GM12865 (cell line): ENCODE data around the gene DTNB.

Experiments
- DNase-seq: peaks from one replicate; pipeline ENCODE4 v3.0.0; 2010; ENCODE audit warnings: low read depth
- H3K4me3 ChIP-seq: 2 replicates; pipeline ENCODE4 v1.5.1; 2011; ENCODE audit warnings: mild to moderate bottlenecking, low read depth, low read length, control low read depth
- TF ChIP-seq, protein P1 (sequence below): IDR thresholded peaks from 2 replicates; pipeline ENCODE4 v1.5.1; 2011; ENCODE audit warnings: low read length, control low read depth, low read depth, inconsistent platforms; ENCODE audit not compliant: insufficient read depth; ENCODE audit errors: missing control alignments

DTNB gene

DNA sequence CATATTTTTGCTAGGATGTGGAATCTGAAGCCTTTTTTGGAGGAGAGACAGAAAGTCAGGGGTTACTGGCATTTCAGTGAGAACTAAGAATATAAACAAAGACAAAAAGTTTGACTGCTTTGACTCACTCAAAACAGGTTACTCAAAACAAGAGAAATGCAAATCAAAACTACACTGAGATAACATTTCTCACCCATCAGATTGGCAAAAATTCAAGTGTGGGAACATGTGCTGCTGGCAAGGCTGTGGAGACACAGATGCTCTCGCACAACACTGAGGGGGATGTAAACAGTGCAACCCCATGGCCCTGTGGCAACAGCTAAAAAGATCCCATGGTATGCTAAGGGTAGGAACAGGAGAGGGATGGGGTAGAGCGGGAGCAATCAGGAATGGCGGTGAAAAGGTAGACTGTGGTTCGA is 86.6 kb downstream of the DTNB start:
- TF ChIP-seq, protein P1, sequence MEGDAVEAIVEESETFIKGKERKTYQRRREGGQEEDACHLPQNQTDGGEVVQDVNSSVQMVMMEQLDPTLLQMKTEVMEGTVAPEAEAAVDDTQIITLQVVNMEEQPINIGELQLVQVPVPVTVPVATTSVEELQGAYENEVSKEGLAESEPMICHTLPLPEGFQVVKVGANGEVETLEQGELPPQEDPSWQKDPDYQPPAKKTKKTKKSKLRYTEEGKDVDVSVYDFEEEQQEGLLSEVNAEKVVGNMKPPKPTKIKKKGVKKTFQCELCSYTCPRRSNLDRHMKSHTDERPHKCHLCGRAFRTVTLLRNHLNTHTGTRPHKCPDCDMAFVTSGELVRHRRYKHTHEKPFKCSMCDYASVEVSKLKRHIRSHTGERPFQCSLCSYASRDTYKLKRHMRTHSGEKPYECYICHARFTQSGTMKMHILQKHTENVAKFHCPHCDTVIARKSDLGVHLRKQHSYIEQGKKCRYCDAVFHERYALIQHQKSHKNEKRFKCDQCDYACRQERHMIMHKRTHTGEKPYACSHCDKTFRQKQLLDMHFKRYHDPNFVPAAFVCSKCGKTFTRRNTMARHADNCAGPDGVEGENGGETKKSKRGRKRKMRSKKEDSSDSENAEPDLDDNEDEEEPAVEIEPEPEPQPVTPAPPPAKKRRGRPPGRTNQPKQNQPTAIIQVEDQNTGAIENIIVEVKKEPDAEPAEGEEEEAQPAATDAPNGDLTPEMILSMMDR: no peak
- peak; percentile 91 for DNase-seq

DNA sequence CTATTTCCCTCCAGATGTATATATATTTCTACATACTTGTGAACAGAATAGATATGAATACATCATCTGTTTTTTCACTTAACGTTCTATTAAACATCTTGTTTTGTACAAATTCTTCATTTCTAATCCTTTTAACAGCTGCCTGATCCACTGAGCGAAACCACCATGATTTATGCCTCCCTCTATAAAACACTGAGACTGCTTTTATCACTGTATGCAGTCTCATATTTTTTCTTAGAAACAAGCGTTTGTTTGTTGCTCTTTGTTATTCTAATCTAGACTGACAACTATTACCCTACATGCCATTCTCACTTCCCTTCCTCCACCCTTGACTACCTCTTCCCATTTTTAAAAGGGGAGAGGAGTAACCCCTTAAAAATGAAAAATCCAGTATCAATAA is 88.2 kb downstream of the DTNB start:
- TF ChIP-seq, protein P1: no peak
- no peak for DNase-seq
- no peak overlapping the region for H3K4me3 ChIP-seq

More for the DNA sequence above, 86.6 kb downstream of the DTNB start:
- no peak overlapping the region for H3K4me3 ChIP-seq

DNA sequence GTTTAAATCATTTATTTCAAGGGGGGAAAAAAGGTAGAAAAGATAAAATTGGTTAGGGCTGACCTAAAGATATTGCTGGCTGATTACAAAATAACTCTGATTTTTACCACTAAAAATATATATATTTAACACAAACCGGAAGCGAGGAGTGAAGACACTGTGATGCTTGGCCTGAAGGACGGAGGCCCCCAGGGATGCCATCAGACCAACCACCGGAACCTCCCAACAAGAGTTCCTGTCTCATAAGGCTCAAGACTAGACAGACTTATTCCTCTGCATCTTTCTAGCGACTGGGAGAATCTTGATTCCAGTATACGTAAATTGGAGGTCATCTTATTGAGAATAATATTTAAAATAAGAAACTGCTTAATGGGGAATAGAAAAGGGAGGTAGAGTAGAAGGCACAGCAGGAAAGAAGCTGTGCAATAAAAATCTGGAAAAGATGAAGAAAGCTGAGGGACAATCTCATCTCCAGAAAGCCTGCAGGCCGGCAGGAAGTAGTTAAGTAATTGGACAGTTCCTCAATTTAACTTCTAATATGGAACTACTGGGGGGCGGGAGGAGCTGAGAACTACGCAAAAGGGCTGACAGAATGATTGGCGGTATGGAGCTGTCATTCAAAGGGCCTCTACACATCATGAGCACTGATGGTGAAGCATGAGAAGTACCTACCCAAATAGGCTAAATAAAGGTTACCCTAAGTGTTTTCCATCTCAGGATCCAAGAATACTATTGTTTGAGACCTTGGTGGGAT is 91.1 kb downstream of the DTNB start:
- peak; percentile 72 for DNase-seq
- TF ChIP-seq, protein P1: no peak
- no peak overlapping the region for H3K4me3 ChIP-seq

DNA sequence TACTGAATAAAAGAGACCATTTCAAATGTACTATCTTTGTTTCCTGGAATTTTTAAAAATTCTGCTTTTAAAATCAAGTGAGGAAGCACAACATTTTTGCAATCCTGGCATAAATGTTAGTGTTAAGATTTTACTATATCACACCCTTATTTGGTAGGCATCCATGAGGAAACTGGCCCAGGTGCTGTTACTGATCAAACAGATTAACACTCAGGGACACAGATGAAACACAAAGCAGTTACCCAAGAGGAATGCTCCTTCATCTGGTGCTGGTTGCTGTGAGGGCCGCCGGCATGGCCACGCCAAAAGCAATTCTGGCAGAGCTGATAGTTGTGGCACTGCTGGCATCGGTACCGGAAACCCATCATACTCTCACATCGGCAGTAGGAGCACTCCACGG is 96.8 kb downstream of the DTNB start:
- no peak overlapping the region for H3K4me3 ChIP-seq
- TF ChIP-seq, protein P1: no peak
- no peak for DNase-seq

DNA sequence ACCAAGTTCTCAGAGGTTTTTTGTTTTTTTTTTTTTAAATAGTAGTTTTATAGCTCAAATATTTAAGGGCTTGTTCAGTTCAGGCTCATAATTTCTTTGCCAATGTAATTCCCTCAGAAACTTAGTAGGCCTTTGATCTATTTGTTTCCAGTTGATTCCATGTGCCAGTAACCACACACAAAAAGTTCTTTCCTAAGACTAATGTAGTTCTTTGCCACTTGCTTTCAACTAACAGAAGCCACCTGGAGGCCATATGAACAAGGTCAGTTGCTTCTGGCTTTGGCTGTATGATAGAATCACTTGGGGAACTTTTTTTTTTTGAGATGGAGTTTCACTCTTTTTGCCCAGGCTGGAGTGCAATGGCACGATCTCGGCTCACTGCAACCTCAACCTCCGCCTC is 100.7 kb downstream of the DTNB start:
- TF ChIP-seq, protein P1: no peak
- no peak for DNase-seq
- no peak overlapping the region for H3K4me3 ChIP-seq

DNA sequence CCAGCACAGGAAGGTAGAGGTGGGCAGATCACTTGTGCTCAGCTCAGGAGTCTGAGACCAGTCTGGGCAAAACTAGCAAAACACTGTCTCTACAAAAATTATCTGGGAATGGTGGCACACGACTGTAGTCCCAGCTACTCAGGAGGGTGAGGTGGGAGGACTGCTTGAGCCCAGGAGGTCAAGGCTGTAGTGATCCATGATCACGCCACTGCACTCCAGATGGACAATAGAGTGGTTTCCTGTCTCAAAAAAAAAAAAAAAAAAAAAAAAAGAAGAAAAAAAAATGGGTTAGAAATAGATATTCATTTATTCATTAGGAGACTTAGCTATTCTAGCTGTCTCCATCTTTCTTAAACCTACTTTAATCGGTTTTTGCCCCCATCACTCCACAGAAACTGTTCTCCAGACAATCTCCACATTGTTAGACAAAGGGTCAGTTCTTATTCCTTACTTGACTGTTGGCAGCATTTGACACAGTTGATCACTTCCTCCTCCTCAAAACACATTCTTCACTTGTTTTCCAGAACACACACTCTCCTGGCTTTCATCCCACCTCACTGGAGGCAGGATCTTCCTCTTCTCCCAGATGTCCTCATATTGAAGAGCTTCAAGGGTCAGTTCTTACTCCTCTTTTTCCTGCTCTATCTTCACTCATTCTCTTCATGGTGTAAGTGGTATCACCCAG is 103.1 kb downstream of the DTNB start:
- TF ChIP-seq, protein P1: no peak
- no peak for DNase-seq
- H3K4me3 ChIP-seq: no peak overlapping the region
